ENCODE measurements around the gene ADARB2. TPM values are rescaled to one million over a fixed set of nuclear protein-coding genes. Genes with fewer than 3 reads are reported as not detected.

Gene ADARB2
- total and polyA plus RNA-seq, 7 donors, result 0.05 to 0.39 (median 0.15) TPM; not detected in 2

- whole genome bisulfite sequencing, 3 donors, result 89 to 90% (median 89%) methylated on average over 18 of the region's 18 CpGs
Observed at GRCh38 chr10:1712944-1713671, 24.2 kb downstream of the ADARB2 start.

GRCh38 chr10:1712314-1712713 lies 25.0 kb downstream of the ADARB2 start:
- WGBS, 3 donors, result 75 to 82% (median 76%) methylated on average over 2 to 5 of the region's 7 CpGs
- Histone ChIP-seq H3K4me3 (no peak overlapping the region), H3K9me3 (no peaks in the 10 kb centered on the region)

More at GRCh38 chr10:1712944-1713671, 24.2 kb downstream of the ADARB2 start:
- Histone ChIP-seq H3K9me3 (no peaks in the 10 kb centered on the region), H3K27me3 (ENCODE audit: insufficient read depth in 3 of 3, low read length in 2 of 3) (peaks cover 0 to 3% (median 0%) of the 10 kb centered on the region in 3 donors), H3K27ac (no peak overlapping the region), H3K4me1 (no peaks in the 10 kb centered on the region), H3K4me3 (no peak overlapping the region), H3K36me3 (ENCODE audit: insufficient read depth in 1 of 2, low read depth in 1 of 2) (no peaks in the 10 kb centered on the region)
- intact Hi-C loops (cut with DNase I), result no loop called here
- TF ChIP-seq, protein P1, sequence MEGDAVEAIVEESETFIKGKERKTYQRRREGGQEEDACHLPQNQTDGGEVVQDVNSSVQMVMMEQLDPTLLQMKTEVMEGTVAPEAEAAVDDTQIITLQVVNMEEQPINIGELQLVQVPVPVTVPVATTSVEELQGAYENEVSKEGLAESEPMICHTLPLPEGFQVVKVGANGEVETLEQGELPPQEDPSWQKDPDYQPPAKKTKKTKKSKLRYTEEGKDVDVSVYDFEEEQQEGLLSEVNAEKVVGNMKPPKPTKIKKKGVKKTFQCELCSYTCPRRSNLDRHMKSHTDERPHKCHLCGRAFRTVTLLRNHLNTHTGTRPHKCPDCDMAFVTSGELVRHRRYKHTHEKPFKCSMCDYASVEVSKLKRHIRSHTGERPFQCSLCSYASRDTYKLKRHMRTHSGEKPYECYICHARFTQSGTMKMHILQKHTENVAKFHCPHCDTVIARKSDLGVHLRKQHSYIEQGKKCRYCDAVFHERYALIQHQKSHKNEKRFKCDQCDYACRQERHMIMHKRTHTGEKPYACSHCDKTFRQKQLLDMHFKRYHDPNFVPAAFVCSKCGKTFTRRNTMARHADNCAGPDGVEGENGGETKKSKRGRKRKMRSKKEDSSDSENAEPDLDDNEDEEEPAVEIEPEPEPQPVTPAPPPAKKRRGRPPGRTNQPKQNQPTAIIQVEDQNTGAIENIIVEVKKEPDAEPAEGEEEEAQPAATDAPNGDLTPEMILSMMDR (IDR thresholded peaks at IDR 0.05), result no peak
- DNase-seq (no peak), ATAC-seq (no peak)

GRCh38 chr10:1709161-1709560 lies 28.2 kb downstream of the ADARB2 start:
- intact Hi-C loops (cut with DNase I), result no loop called here
- ATAC-seq, result no peak
- Histone ChIP-seq H3K27ac (no peak overlapping the region), H3K27me3 (ENCODE audit: insufficient read depth in 3 of 3, low read length in 2 of 3) (peaks cover 0 to 2% (median 0%) of the 10 kb centered on the region in 3 donors), H3K4me3 (no peak overlapping the region), H3K4me1 (no peaks in the 10 kb centered on the region), H3K36me3 (ENCODE audit: insufficient read depth in 1 of 2, low read depth in 1 of 2) (no peaks in the 10 kb centered on the region), H3K9me3 (no peaks in the 10 kb centered on the region)
- no peak for DNase-seq
- TF ChIP-seq, protein P1 (IDR thresholded peaks at IDR 0.05), result no peak
- WGBS, 3 donors, result 19 to 37% (median 31%) methylated on average over 2 of the region's 2 CpGs

More at GRCh38 chr10:1712314-1712713, 25.0 kb downstream of the ADARB2 start:
- ATAC-seq (no peak), DNase-seq (no peak)
- Histone ChIP-seq H3K27me3 (ENCODE audit: insufficient read depth in 3 of 3, low read length in 2 of 3) (no peaks in the 10 kb centered on the region), H3K4me1 (no peaks in the 10 kb centered on the region), H3K36me3 (ENCODE audit: insufficient read depth in 1 of 2, low read depth in 1 of 2) (no peaks in the 10 kb centered on the region), H3K27ac (no peak overlapping the region)
- TF ChIP-seq, protein P1 (IDR thresholded peaks at IDR 0.05), result no peak
- intact Hi-C loops (cut with DNase I), result no loop called here

DNA sequence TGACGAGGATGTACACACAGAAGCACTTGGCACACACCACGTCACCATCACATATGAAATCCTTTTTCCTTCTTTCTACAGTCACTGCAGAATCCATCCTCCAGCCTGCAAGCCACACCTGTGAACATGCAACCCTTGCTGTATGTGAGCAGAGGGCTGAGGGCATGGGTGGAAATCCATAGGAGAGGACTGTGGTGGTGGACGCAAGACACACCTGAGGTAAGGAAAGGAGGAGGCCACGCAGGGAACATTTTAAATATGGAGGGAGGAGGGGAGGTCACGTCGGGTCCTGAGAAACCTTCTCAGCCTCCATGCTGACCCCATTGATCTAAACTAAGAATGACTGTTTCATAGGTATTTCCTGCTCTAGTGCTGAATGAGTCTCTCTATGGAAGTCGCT lies 28.6 kb downstream of the ADARB2 start:
- 76 to 84% (median 84%) methylated on average over 7 of the region's 7 CpGs for WGBS, 3 donors
- DNase-seq (no peak), ATAC-seq (no peak)
- Histone ChIP-seq H3K36me3 (ENCODE audit: insufficient read depth in 1 of 2, low read depth in 1 of 2) (no peaks in the 10 kb centered on the region), H3K9me3 (no peaks in the 10 kb centered on the region), H3K27me3 (ENCODE audit: insufficient read depth in 3 of 3, low read length in 2 of 3) (peaks cover 0 to 2% (median 0%) of the 10 kb centered on the region in 3 donors), H3K4me1 (no peaks in the 10 kb centered on the region), H3K4me3 (no peak overlapping the region), H3K27ac (no peak overlapping the region)
- intact Hi-C loops (cut with DNase I), result no loop called here
- TF ChIP-seq, protein P1 (IDR thresholded peaks at IDR 0.05), result no peak
